HEK293 (cell line): Measurements from ENCODE around the gene ZNF687.

Experiments used
- CTCF ChIA-PET: fragments of 350-600 bp; formaldehyde crosslinking; extraction: SDS; loops from one replicate; lab custom pipeline; 2021; ENCODE audit warnings: antibody characterized with exemption; lab: Yijun Ruan, JAX
- POLR2A ChIA-PET: fragments of 300-600 bp; formaldehyde crosslinking; extraction: SDS; loops from one replicate; lab custom pipeline; 2020; ENCODE audit warnings: antibody characterized with exemption, inconsistent platforms; lab: Yijun Ruan, JAX
- H3K27ac ChIP-seq: fragments of 200-500 bp; sonication (Bioruptor generic); 2 replicates; pipeline ENCODE4 v1.5.1; 2014; ENCODE audit warnings: low read depth, low read length, control low read depth, inconsistent platforms; ENCODE audit errors: extremely low read depth
- H3K36me3 ChIP-seq, 2 experiments: fragments of 200-500 bp in 1 of 2; sonication (Bioruptor generic) in 1 of 2; 1 replicate in 1 of 2; 2 replicates in 1 of 2; pipeline ENCODE4 v1.5.1; 2014 to 2017; ENCODE audit warnings: inconsistent platforms in 2 of 2, low read length in 2 of 2; ENCODE audit not compliant: control insufficient read depth in 2 of 2, insufficient read depth in 1 of 2
- H3K4me1 ChIP-seq: fragments of 200-500 bp; sonication (Bioruptor generic); 2 replicates; pipeline ENCODE4 v1.5.1; 2014; ENCODE audit warnings: mild to moderate bottlenecking, low read length, inconsistent platforms; ENCODE audit not compliant: control insufficient read depth, insufficient read depth
- H3K4me3 ChIP-seq: 2 replicates; pipeline ENCODE4 v1.5.1; 2011; ENCODE audit warnings: low read depth, mild to moderate bottlenecking, control low read depth, low read length, moderate library complexity
- H3K9me3 ChIP-seq: fragments of 200-500 bp; sonication (Bioruptor generic); 2 replicates; pipeline ENCODE4 v1.5.1; 2014; ENCODE audit warnings: low read depth, low read length, inconsistent platforms; ENCODE audit not compliant: control insufficient read depth, insufficient read depth
- AEBP2 ChIP-seq: fragments of 450-650 bp; formaldehyde crosslinking; IDR thresholded peaks from 2 replicates; pipeline ENCODE4 v1.5.1; 2016; ENCODE audit warnings: missing biosample characterization, missing genetic modification characterization, borderline replicate concordance
- KLF10 ChIP-seq: fragments of 450-650 bp; IDR thresholded peaks from 2 replicates; pipeline ENCODE4 v1.5.1; 2018; ENCODE audit warnings: missing biosample characterization, mild to moderate bottlenecking, missing genetic modification characterization
- KLF8 ChIP-seq: fragments of 450-650 bp; formaldehyde crosslinking; IDR thresholded peaks from 2 replicates; pipeline ENCODE4 v1.5.1; 2016; ENCODE audit warnings: missing biosample characterization, missing genetic modification characterization
- PATZ1 ChIP-seq: fragments of 450-650 bp; formaldehyde crosslinking; IDR thresholded peaks from 2 replicates; pipeline ENCODE4 v1.5.1; 2016; ENCODE audit warnings: missing biosample characterization, missing genetic modification characterization
- PRDM1 ChIP-seq: fragments of 450-650 bp; formaldehyde crosslinking; IDR thresholded peaks from 2 replicates; pipeline ENCODE4; 2016; ENCODE audit warnings: missing biosample characterization, missing genetic modification characterization
- WT1 ChIP-seq: fragments of 450-650 bp; formaldehyde crosslinking; IDR thresholded peaks from 2 replicates; pipeline ENCODE4 v1.5.1; 2016; ENCODE audit warnings: missing biosample characterization, missing genetic modification characterization
- ZBTB20 ChIP-seq: fragments of 450-650 bp; formaldehyde crosslinking; IDR thresholded peaks from 2 replicates; pipeline ENCODE4 v1.5.1; 2016; ENCODE audit warnings: missing biosample characterization, missing genetic modification characterization
- ZNF138 ChIP-seq: fragments of 450-650 bp; formaldehyde crosslinking; IDR thresholded peaks from 2 replicates; pipeline ENCODE4 v1.5.1; 2016; ENCODE audit warnings: missing biosample characterization, missing genetic modification characterization, borderline replicate concordance
- ZNF146 ChIP-seq: fragments of 450-650 bp; formaldehyde crosslinking; IDR thresholded peaks from 2 replicates; pipeline ENCODE4 v1.5.1; 2016; ENCODE audit warnings: missing biosample characterization, missing genetic modification characterization
- ZNF16 ChIP-seq: fragments of 450-650 bp; formaldehyde crosslinking; IDR thresholded peaks from 2 replicates; pipeline ENCODE4 v1.5.1; 2016; ENCODE audit warnings: low read depth, missing biosample characterization, missing genetic modification characterization
- ZNF354C ChIP-seq: fragments of 450-650 bp; formaldehyde crosslinking; IDR thresholded peaks from 2 replicates; pipeline ENCODE4 v1.5.1; 2016; ENCODE audit warnings: missing biosample characterization, missing genetic modification characterization, low read depth, borderline replicate concordance
- ZNF37A ChIP-seq: fragments of 450-650 bp; IDR thresholded peaks from 2 replicates; pipeline ENCODE4 v1.5.1; 2018; ENCODE audit warnings: missing biosample characterization, missing genetic modification characterization
- ZNF580 ChIP-seq: fragments of 450-650 bp; formaldehyde crosslinking; IDR thresholded peaks from 2 replicates; pipeline ENCODE4 v1.5.1; 2016; ENCODE audit warnings: missing biosample characterization, missing genetic modification characterization
- ZNF747 ChIP-seq: fragments of 450-650 bp; formaldehyde crosslinking; IDR thresholded peaks from 2 replicates; pipeline ENCODE4 v1.5.1; 2016; ENCODE audit warnings: missing biosample characterization, missing genetic modification characterization
- ZSCAN16 ChIP-seq: fragments of 450-650 bp; formaldehyde crosslinking; IDR thresholded peaks from 2 replicates; pipeline ENCODE4 v1.5.1; 2016; ENCODE audit warnings: missing biosample characterization, missing genetic modification characterization
- TF ChIP-seq, protein P1 (sequence below): fragments of 450-650 bp; formaldehyde crosslinking; IDR thresholded peaks from 2 replicates; pipeline ENCODE4 v1.5.1; 2017; ENCODE audit warnings: missing biosample characterization, mild to moderate bottlenecking, missing genetic modification characterization, moderate library complexity
- TF ChIP-seq, protein P2 (sequence below): fragments of 450-650 bp; formaldehyde crosslinking; IDR thresholded peaks from 2 replicates; pipeline ENCODE4 v1.5.1; 2016; ENCODE audit warnings: missing biosample characterization, missing genetic modification characterization, borderline replicate concordance
- TF ChIP-seq, protein P3 (sequence below): fragments of 450-650 bp; formaldehyde crosslinking; IDR thresholded peaks from 2 replicates; pipeline ENCODE4 v1.5.1; 2016; ENCODE audit warnings: missing biosample characterization, missing genetic modification characterization

ZNF687 gene

DNA sequence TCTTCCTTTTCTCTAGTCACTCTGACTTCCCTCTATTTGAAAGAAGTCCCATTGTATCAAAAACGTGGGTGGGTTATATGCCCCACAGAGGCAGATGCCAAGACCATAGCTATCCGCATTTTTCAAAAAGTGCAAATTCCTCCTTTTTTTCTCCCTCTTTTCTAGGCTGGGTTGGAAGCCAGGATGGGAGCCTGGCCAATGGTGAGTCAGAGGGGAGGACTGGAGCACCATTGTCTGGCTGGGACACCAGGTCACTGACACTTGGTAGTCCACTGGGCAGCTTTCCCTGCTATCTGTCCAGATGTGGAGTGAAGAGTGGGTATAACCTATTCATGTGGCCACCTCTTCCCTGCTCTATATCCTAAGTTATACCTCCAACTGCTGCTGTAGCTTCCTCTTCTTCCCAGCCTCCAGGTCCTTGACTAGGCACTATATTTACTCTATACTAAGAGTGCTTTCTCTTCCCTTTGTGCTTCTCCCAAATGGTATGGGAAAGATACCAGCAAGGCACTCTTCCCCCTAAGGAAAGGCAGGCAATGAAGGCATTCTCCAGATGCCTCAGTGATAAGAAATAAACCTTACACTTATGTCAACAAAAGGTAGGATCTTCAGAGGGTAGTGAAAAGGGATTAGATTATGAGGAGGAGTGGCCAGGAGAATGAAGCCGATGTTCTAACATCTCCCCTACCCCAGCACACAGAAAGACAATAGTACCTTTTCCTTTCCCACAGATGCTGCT, 32.2 kb downstream of the ZNF687 start (continued):
- no peak for TF ChIP-seq PATZ1 (tag by site-specific recombination)
- TF ChIP-seq WT1 (tag by site-specific recombination): no peak
- TF ChIP-seq PRDM1 (tag by site-specific recombination): peak; percentile 37; the same call in 1 of the 2 replicates
- no peak for TF ChIP-seq ZNF138
- no peak for TF ChIP-seq AEBP2 (tag by site-specific recombination)
- no peak for TF ChIP-seq KLF8 (tag by site-specific recombination)
- no peak for TF ChIP-seq ZNF747
- TF ChIP-seq, protein P1, sequence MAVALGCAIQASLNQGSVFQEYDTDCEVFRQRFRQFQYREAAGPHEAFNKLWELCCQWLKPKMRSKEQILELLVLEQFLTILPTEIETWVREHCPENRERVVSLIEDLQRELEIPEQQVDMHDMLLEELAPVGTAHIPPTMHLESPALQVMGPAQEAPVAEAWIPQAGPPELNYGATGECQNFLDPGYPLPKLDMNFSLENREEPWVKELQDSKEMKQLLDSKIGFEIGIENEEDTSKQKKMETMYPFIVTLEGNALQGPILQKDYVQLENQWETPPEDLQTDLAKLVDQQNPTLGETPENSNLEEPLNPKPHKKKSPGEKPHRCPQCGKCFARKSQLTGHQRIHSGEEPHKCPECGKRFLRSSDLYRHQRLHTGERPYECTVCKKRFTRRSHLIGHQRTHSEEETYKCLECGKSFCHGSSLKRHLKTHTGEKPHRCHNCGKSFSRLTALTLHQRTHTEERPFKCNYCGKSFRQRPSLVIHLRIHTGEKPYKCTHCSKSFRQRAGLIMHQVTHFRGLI (tag by site-specific recombination): no peak

- no peak overlapping the region for H3K27ac ChIP-seq
- CTCF ChIA-PET: interaction anchor here (1.9 kb wide), 1 partner anchor 14 kb away, joined by 5 read pairs; no protein-coding TSS in a partner anchor
- POLR2A ChIA-PET: interaction anchor here (0.5 to 3.3 kb wide), 3 partner anchors 11 to 100 kb away, joined by 3 to 18 read pairs (median 3); partner anchors contain the start of gene PI4KB
- H3K36me3 ChIP-seq: peaks cover 18 to 91% of the 10 kb centered on the region in 2 experiments; a peak in 2 of 3 replicates
- H3K9me3 ChIP-seq: no peaks in the 10 kb centered on the region
- no peak overlapping the region for H3K4me3 ChIP-seq
- TF ChIP-seq ZNF580 (tag by site-specific recombination): no peak
- no peak for TF ChIP-seq KLF10 (tag by site-specific recombination)
- TF ChIP-seq KLF8 (tag by site-specific recombination): no peak
- H3K4me1 ChIP-seq: no peaks in the 10 kb centered on the region
These were observed 33.6 kb downstream of the ZNF687 start for GRCh38 chr1:151315565-151316235.

- H3K36me3 ChIP-seq: peaks cover 22 to 83% of the 10 kb centered on the region in 2 experiments
- H3K4me1 ChIP-seq: no peaks in the 10 kb centered on the region
- no peak overlapping the region for H3K27ac ChIP-seq
- H3K9me3 ChIP-seq: no peaks in the 10 kb centered on the region
- ChIA-PET CTCF (interaction anchor here (0.9 to 2.3 kb wide), 3 partner anchors 18 to 96 kb away, joined by 3 to 7 read pairs (median 4); no protein-coding TSS in a partner anchor), POLR2A (no interaction called here)
- H3K4me3 ChIP-seq: no peak overlapping the region
- TF ChIP-seq, protein P2, sequence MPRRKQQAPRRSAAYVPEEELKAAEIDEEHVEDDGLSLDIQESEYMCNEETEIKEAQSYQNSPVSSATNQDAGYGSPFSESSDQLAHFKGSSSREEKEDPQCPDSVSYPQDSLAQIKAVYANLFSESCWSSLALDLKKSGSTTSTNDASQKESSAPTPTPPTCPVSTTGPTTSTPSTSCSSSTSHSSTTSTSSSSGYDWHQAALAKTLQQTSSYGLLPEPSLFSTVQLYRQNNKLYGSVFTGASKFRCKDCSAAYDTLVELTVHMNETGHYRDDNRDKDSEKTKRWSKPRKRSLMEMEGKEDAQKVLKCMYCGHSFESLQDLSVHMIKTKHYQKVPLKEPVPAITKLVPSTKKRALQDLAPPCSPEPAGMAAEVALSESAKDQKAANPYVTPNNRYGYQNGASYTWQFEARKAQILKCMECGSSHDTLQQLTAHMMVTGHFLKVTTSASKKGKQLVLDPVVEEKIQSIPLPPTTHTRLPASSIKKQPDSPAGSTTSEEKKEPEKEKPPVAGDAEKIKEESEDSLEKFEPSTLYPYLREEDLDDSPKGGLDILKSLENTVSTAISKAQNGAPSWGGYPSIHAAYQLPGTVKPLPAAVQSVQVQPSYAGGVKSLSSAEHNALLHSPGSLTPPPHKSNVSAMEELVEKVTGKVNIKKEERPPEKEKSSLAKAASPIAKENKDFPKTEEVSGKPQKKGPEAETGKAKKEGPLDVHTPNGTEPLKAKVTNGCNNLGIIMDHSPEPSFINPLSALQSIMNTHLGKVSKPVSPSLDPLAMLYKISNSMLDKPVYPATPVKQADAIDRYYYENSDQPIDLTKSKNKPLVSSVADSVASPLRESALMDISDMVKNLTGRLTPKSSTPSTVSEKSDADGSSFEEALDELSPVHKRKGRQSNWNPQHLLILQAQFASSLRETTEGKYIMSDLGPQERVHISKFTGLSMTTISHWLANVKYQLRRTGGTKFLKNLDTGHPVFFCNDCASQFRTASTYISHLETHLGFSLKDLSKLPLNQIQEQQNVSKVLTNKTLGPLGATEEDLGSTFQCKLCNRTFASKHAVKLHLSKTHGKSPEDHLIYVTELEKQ (tag by site-specific recombination): no peak
- TF ChIP-seq ZNF37A (no peak), ZBTB20 (tag by site-specific recombination) (no peak), ZNF138 (no peak), ZNF16 (tag by site-specific recombination) (no peak), ZNF146 (tag by site-specific recombination) (no peak), ZNF354C (no peak), ZSCAN16 (tag by site-specific recombination) (no peak)
- TF ChIP-seq, protein P3, sequence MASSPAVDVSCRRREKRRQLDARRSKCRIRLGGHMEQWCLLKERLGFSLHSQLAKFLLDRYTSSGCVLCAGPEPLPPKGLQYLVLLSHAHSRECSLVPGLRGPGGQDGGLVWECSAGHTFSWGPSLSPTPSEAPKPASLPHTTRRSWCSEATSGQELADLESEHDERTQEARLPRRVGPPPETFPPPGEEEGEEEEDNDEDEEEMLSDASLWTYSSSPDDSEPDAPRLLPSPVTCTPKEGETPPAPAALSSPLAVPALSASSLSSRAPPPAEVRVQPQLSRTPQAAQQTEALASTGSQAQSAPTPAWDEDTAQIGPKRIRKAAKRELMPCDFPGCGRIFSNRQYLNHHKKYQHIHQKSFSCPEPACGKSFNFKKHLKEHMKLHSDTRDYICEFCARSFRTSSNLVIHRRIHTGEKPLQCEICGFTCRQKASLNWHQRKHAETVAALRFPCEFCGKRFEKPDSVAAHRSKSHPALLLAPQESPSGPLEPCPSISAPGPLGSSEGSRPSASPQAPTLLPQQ (tag by site-specific recombination): no peak
These were observed 36.9 kb downstream of the ZNF687 start for GRCh38 chr1:151318975-151319374.
